Activated CD8-positive, alpha-beta memory T cell treated with anti-CD3 and anti-CD28 coated beads for 1 hour (primary cell): ENCODE measurements around the gene PCNX1.
"Not testable (repeated sequence)": the region's sequence is repeated elsewhere in the genome, so short reads cannot be mapped to it uniquely, and the experiment has no call there.

ENCODE experiments used
- DNase-seq, 2 donors: peaks; one replicate each; pipeline ENCODE4 v3.0.0-alpha.2; 2020; ENCODE audit warnings: low read depth in 1 of 2; ENCODE audit errors: extremely low read depth in 1 of 2

PCNX1 gene

GRCh38 chr14:70915415-70915814 lies 8.2 kb downstream of the PCNX1 start:
- no peak for DNase-seq

- DNase-seq: no peak
These were observed 9.0 kb downstream of the PCNX1 start for GRCh38 chr14:70916300-70916699.

GRCh38 chr14:70916799-70917198 lies 9.5 kb downstream of the PCNX1 start:
- no peak for DNase-seq

DNA sequence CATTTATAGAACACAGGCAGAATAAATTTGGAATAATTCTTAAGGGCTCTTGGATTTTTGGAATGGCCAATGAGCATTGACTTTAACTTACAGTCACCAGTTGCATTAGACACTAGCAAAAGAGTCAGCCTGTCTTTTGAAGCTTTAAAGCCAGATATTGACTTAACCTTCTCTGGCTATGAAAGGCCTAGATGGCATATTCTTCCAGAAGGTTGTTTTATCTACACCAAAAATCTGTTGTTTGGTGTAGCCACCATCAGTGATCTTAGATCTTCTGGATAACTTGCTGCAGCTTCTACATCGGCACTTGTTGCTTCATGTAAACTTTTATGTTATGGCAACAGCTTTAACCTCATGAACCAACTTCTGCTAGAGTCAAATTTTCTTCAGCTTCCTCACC lies 10.4 kb downstream of the PCNX1 start:
- DNase-seq: no peak

GRCh38 chr14:70919774-70920173 lies 12.5 kb downstream of the PCNX1 start:
- DNase-seq: no peak

DNA sequence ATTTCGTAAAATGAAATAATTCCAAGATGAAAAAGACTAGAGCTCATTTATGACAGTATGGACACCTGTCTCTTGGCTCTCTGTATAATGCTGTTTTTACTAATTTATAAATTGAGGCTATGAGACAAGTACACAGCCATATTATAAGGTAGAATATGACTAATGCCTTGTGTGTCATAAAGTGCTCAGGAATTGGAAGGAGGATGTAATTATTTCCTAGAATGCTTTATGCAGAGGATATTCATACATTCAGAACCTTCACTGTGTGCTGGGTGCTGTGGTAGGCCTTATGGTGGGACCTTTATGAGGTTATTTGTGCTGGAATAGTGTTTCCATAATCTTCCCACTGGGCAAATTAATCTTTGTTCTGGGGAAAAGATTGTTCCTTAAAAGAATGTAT lies 13.3 kb downstream of the PCNX1 start:
- no peak for DNase-seq

DNA sequence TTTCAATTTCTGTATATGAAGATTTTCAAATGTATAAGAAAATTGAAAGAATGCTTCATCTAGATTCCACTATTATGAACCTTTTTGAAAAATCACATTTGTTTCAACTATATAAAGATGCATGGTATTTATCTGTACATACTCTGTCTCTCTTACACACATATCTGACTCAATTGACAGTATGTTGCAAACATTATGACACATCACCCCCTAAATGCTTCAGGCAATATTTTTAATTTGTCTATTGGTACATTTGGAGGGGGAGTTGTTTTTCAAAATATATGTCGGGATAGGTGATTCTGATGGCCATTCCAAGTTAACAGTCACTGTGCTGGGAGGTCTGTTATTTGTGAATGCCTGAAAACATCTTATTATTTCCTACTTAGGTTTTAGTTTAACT lies 14.4 kb downstream of the PCNX1 start:
- DNase-seq: no peak

DNA sequence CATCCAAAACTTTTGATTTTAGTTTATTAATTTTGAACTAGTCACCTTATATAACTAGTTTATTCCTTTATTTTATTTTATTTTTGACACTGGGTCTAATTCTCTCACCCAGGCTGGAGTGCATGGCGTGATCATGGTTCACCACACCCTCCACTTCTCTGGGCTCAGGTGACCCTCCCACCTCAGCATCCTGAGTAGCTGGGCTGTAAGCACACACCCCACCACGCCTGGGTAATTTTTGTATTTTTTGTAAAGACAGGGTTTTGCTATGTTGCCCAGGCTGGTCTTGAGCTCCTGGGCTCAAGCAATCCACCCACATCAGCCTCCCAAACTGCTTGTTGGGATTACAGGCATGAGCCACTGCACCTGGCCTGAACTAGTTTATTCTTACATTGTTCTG lies 17.3 kb downstream of the PCNX1 start:
- no peak for DNase-seq

DNA sequence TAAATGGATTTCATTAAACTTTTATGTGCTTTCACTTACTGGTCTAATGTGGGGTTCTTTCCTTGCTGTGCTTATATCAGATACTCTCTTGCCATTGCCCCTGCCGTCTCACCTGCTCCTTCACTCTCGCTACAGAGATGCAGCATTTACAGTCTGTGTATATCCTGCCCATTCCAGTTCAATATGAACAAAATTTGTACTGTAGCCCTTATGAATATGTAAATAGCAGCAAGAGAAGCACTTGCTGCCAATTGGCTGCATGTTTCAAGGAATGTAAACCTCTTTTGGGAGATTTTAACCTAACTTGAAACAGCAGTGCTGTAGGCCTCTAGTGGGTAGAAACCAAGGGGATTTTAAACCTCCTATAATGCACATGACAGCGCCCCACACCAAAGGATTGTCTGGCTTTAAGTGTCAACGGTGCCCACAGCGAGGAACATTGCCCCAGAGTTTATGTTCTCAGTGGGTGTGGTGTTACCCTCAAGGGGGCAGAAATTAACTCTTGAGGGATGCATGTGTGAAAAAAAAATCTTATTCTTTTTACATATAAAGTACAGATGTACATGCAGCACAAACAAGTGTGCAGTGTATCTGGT lies 19.1 kb downstream of the PCNX1 start:
- DNase-seq: no peak

- no peak for DNase-seq
These were observed 23.7 kb downstream of the PCNX1 start for GRCh38 chr14:70931008-70931407.

GRCh38 chr14:70934084-70934483 lies 26.8 kb downstream of the PCNX1 start:
- no peak for DNase-seq

GRCh38 chr14:70934502-70935134 lies 27.4 kb downstream of the PCNX1 start:
- DNase-seq: no peak

DNA sequence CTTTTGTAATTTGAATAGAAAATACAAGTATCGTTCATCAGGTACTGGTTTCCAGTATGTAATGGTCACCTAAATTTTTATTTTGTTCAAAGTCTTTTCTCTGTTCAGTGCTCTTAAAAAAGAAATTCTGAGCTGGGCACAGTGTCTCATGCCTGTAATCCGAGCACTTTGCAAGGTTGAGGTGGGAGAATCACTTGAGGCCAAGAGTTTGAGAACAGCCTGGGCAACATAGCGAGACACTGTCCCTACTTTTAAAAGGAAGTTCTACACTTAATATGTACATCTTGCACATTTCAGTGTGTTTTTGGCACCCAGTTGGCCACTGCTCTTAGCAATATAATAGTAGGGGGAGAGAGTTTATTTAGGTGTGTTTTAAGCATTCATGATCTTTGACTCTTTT lies 27.9 kb downstream of the PCNX1 start:
- DNase-seq: no peak

DNA sequence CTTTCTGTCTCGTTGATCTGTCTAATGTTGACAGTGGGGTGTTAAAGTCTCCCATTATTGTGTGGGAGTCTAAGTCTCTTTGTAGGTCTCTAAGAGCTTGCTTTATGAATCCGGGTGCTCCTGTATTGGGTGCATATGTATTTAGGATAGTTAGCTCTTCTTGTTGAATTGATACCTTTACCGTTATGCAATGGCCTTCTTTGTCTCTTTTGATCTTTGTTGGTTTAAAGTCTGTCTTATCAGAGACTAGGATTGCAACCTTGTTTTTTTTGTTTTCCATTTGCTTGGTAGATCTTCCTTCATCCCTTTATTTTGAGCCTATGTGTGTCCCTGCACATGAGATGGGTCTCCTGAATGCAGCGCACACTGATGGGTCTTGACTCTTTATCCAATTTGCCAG lies 32.4 kb downstream of the PCNX1 start:
- not testable (repeated sequence) for DNase-seq

DNA sequence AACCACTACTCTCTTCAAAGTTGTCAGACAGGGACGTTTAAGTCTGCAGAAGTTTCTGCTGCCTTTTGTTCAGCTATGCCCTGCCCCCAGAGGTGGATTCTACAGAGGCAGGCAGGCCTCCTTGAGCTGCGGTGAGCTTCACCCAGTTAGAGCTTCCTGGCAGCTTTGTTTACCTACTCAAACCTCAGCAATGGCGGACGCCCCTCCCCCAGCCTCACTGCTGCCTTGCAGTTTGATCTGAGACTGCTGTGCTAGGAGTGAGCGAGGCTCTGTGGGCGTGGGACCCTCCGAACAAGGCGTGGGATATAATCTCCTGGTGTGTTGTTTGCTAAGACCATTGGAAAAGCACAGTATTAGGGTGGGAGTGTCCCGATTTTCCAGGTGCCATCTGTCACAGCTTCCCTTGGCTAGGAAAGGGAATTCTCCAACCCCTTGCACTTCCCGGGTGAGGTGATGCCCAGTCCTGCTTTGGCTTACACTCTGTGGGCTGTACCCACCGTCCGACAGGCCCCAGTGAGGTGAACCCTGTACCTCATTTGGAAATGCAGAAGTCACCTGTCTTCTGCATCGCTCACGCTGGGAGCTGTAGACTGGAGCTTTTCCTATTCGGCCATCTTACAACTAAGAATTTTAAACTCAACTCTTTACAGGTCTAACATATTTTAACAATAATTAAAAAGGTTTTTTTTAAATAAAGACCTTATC lies 34.5 kb downstream of the PCNX1 start:
- DNase-seq: peak in 1 of 2 donors; percentile 49

DNA sequence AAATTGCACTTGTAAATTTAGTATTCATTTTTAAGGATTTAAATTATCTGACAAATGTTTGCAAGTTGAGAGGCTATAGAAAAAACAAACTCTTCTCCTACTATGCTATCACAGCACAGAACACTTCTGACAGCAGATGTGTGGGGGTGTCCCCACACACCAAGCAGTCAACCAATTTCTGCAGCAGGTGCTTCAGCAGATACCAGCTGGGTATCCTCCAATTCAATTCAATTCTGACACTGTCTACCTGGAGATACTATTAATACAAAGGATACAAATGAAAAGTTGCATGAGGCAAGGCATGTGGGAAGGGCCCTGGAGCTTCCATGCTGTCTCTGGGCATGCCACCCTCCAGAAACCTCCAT lies 35.1 kb downstream of the PCNX1 start:
- DNase-seq: no peak

DNA sequence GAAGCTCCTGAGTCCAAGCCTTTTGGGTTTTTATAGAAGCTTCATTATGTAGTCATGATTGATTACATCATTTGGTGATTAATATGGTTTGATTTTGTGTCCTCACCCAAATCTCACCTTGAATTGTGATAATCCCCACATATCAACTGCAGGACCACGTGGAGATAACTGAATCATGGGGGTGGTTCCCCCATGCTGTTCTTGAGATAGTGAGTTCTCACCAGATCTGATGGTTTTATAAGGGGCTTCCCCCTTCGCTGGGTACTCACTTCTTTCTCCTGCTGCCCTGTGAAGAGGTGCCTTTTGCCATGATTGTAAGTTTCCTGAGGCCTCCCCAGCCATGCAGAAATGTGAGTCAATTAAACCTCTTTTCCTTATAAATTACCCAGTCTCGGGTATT lies 35.5 kb downstream of the PCNX1 start:
- DNase-seq: not testable (repeated sequence)

- no peak for DNase-seq
These were observed 36.6 kb downstream of the PCNX1 start for GRCh38 chr14:70943838-70944237.

GRCh38 chr14:70947739-70948138 lies 40.5 kb downstream of the PCNX1 start:
- DNase-seq: no peak

GRCh38 chr14:70952485-70952884 lies 45.2 kb downstream of the PCNX1 start:
- DNase-seq: no peak

GRCh38 chr14:70954068-70954467 lies 46.8 kb downstream of the PCNX1 start:
- DNase-seq: no peak
